Activated CD8-positive, alpha-beta T cell treated with anti-CD3 and anti-CD28 coated beads, Interleukin-2, amount 10 ng/mL, durations not matched to agents 7 days and 5 days (primary cell): ENCODE data around the gene AGBL5. TPM values are rescaled to one million over a fixed set of nuclear protein-coding genes. Genes with fewer than 3 reads are reported as not detected.
A peak's percentile ranks its signal among the peaks of the same experiment; 100 is the strongest.
"Not testable (repeated sequence)": the region's sequence is repeated elsewhere in the genome, so short reads cannot be mapped to it uniquely, and the experiment has no call there.

ENCODE experiments used
- ATAC-seq: fragments of 150-1000 bp; cut with Tn5 transposase; one replicate; pipeline ENCODE4 v1.10.0; 2021; ENCODE audit warnings: moderate library complexity
- CTCF ChIA-PET: fragments of 350-600 bp; sonication (Branson Sonifier 250); formaldehyde crosslinking; loops from one replicate; lab custom pipeline; 2021; ENCODE audit warnings: antibody characterized with exemption; lab: Charles Lee
- POLR2A ChIA-PET: fragments of 350-600 bp; sonication (Branson Sonifier 250); formaldehyde crosslinking; loops from one replicate; lab custom pipeline; 2021; ENCODE audit warnings: antibody characterized with exemption; lab: Charles Lee
- DNase-seq: peaks from one replicate; pipeline ENCODE4 v3.0.0-alpha.2; 2020
- H3K27ac Mint-ChIP-seq: one replicate; pipeline ENCODE4 v1.8.0; 2021; ENCODE audit warnings: mild to moderate bottlenecking, mixed read lengths
- H3K27me3 Mint-ChIP-seq: one replicate; pipeline ENCODE4 v1.8.0; 2021; ENCODE audit warnings: low read depth, mixed read lengths
- H3K36me3 Mint-ChIP-seq: one replicate; pipeline ENCODE4 v1.8.0; 2021; ENCODE audit warnings: low read depth, mixed read lengths
- H3K4me1 Mint-ChIP-seq: one replicate; pipeline ENCODE4 v1.8.0; 2021; ENCODE audit warnings: low read depth, mixed read lengths
- H3K4me3 Mint-ChIP-seq: one replicate; pipeline ENCODE4 v1.8.0; 2021; ENCODE audit warnings: mild to moderate bottlenecking, mixed read lengths
- H3K9me3 Mint-ChIP-seq: one replicate; pipeline ENCODE4 v1.8.0; 2022; ENCODE audit warnings: mixed read lengths; ENCODE audit not compliant: insufficient read depth
- total RNA-seq, 2 experiments: library from RNA; stranded (reverse); gene quantifications; one replicate each; pipeline ENCODE4 v1.2.3, GENCODE V29; 2021

Gene AGBL5
- total RNA-seq, 2 experiments from 2014 or later: 13.9 to 14.8 TPM

GRCh38 chr2:27095745-27096651 lies 44.5 kb downstream of the AGBL5 start:
- POLR2A ChIA-PET: interaction anchor here (0.8 kb wide), 1 partner anchor 116 kb away, joined by 3 read pairs; the partner anchor contains the start of genes ATRAID and SLC5A6
- Mint-ChIP-seq H3K4me1 (peaks cover 14% of the 10 kb centered on the region), H3K4me3 (peak overlapping the region; percentile 29), H3K36me3 (no peaks in the 10 kb centered on the region), H3K27me3 (no peaks in the 10 kb centered on the region), H3K27ac (peak overlapping the region; percentile 60), H3K9me3 (no peaks in the 10 kb centered on the region)
- CTCF ChIA-PET: interaction anchor here (0.8 to 4.1 kb wide), 11 partner anchors 9 to 588 kb away, joined by 3 to 26 read pairs (median 3); partner anchors contain the start of genes PREB and TMEM214
- ATAC-seq (peak; percentile 76), DNase-seq (peak; percentile 61)

GRCh38 chr2:27096748-27097297 lies 45.4 kb downstream of the AGBL5 start:
- POLR2A ChIA-PET: interaction anchor here (0.8 to 1.4 kb wide), 2 partner anchors 46 to 115 kb away, joined by 3 read pairs; partner anchors contain the start of genes AGBL5, ATRAID and SLC5A6
- H3K4me1 Mint-ChIP-seq: peaks cover 14% of the 10 kb centered on the region
- no peak overlapping the region for H3K4me3 Mint-ChIP-seq
- DNase-seq (no peak), ATAC-seq (no peak)
- CTCF ChIA-PET: interaction anchor here (0.7 to 4.1 kb wide), 15 partner anchors 9 to 587 kb away, joined by 3 to 26 read pairs (median 3); partner anchors contain the start of genes AGBL5, PREB and TRIM54
- H3K27ac Mint-ChIP-seq: no peak overlapping the region
- no peaks in the 10 kb centered on the region for H3K36me3 Mint-ChIP-seq
- H3K9me3 Mint-ChIP-seq: no peaks in the 10 kb centered on the region
- no peaks in the 10 kb centered on the region for H3K27me3 Mint-ChIP-seq

GRCh38 chr2:27097341-27097740 lies 45.9 kb downstream of the AGBL5 start:
- ATAC-seq (no peak), DNase-seq (no peak)
- Mint-ChIP-seq H3K9me3 (no peaks in the 10 kb centered on the region), H3K4me3 (no peak overlapping the region), H3K27me3 (no peaks in the 10 kb centered on the region), H3K36me3 (no peaks in the 10 kb centered on the region), H3K4me1 (peaks cover 14% of the 10 kb centered on the region), H3K27ac (no peak overlapping the region)
- CTCF ChIA-PET: interaction anchor here (0.7 to 4.1 kb wide), 15 partner anchors 9 to 206 kb away, joined by 3 to 26 read pairs (median 4); partner anchors contain the start of genes AGBL5, KHK, PREB and TRIM54
- POLR2A ChIA-PET: interaction anchor here (1.4 kb wide), 1 partner anchor 46 kb away, joined by 3 read pairs; the partner anchor contains the start of gene AGBL5

- CTCF ChIA-PET: interaction anchor here (0.8 to 4.1 kb wide), 9 partner anchors 11 to 204 kb away, joined by 3 to 23 read pairs (median 4); partner anchors contain the start of genes KHK and TMEM214
- ATAC-seq (no peak), DNase-seq (no peak)
- Mint-ChIP-seq H3K4me3 (no peak overlapping the region), H3K27me3 (peaks cover 3% of the 10 kb centered on the region), H3K9me3 (no peaks in the 10 kb centered on the region), H3K4me1 (peaks cover 14% of the 10 kb centered on the region), H3K36me3 (no peaks in the 10 kb centered on the region), H3K27ac (no peak overlapping the region)
- POLR2A ChIA-PET: interaction anchor here (0.6 kb wide), 1 partner anchor 27 kb away, joined by 3 read pairs; no protein-coding TSS in a partner anchor
Measured at GRCh38 chr2:27099334-27099955, 48.0 kb downstream of the AGBL5 start.

DNA sequence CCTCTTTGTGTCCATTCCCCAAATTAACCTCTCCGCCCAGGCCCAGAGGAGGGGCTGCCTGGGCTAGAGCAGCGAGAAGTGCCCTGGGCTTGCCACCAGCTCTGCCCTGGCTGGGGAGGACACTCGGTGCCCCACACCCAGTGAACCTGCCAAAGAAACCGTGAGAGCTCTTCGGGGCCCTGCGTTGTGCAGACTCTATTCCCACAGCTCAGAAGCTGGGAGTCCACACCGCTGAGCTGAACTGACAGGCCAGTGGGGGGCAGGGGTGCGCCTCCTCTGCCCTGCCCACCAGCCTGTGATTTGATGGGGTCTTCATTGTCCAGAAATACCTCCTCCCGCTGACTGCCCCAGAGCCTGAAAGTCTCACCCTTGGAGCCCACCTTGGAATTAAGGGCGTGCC lies 48.6 kb downstream of the AGBL5 start:
- H3K27ac Mint-ChIP-seq: no peak overlapping the region
- peaks cover 14% of the 10 kb centered on the region for H3K4me1 Mint-ChIP-seq
- ChIA-PET POLR2A (no interaction called here), CTCF (interaction anchor here (1.0 to 4.1 kb wide), 8 partner anchors 13 to 203 kb away, joined by 3 to 23 read pairs (median 10); partner anchors contain the start of gene KHK)
- ATAC-seq: no peak
- no peaks in the 10 kb centered on the region for H3K9me3 Mint-ChIP-seq
- H3K27me3 Mint-ChIP-seq: peaks cover 3% of the 10 kb centered on the region
- H3K36me3 Mint-ChIP-seq: no peaks in the 10 kb centered on the region
- H3K4me3 Mint-ChIP-seq: no peak overlapping the region
- DNase-seq: no peak

- ATAC-seq (no peak), DNase-seq (no peak)
- Mint-ChIP-seq H3K27me3 (peaks cover 7% of the 10 kb centered on the region), H3K27ac (no peak overlapping the region), H3K9me3 (no peaks in the 10 kb centered on the region), H3K36me3 (no peaks in the 10 kb centered on the region), H3K4me3 (no peak overlapping the region), H3K4me1 (no peaks in the 10 kb centered on the region)
- POLR2A ChIA-PET: no interaction called here
- CTCF ChIA-PET: interaction anchor here (0.7 to 3.2 kb wide), 7 partner anchors 9 to 278 kb away, joined by 3 to 14 read pairs (median 4); no protein-coding TSS in a partner anchor
Measured at GRCh38 chr2:27102329-27102728, 50.9 kb downstream of the AGBL5 start.

DNA sequence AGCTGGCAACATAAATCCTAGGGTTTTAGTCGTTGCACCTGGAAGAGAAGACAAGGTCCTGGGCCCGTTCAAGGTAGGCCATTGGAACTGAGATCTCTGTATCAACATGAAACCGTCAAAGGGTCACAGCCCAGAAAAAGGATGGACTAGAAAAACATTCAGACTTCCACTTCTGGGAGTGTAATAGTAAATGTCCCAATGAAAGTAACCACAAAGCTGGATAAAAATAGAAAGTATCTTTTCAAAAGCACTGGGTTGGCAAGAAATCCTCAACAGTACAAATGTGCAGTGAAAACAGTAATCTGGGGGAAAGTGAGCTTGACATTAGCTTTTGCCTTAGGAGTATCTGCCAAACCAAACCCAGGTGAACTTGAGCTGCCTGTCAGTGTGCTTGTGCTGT lies 54.5 kb downstream of the AGBL5 start:
- no peak for ATAC-seq
- Mint-ChIP-seq H3K27me3 (peaks cover 7% of the 10 kb centered on the region), H3K9me3 (no peaks in the 10 kb centered on the region), H3K36me3 (no peaks in the 10 kb centered on the region), H3K4me1 (peaks cover 2% of the 10 kb centered on the region), H3K27ac (no peak overlapping the region), H3K4me3 (no peak overlapping the region)
- no peak for DNase-seq
- POLR2A ChIA-PET: no interaction called here
- CTCF ChIA-PET: interaction anchor here (0.9 to 2.2 kb wide), 3 partner anchors 8 to 174 kb away, joined by 3 to 8 read pairs (median 3); no protein-coding TSS in a partner anchor

GRCh38 chr2:27108221-27108620 lies 56.8 kb downstream of the AGBL5 start:
- H3K4me1 Mint-ChIP-seq: peaks cover 2% of the 10 kb centered on the region
- H3K9me3 Mint-ChIP-seq: no peaks in the 10 kb centered on the region
- peaks cover 9% of the 10 kb centered on the region for H3K27me3 Mint-ChIP-seq
- H3K4me3 Mint-ChIP-seq: no peak overlapping the region
- no peaks in the 10 kb centered on the region for H3K36me3 Mint-ChIP-seq
- ATAC-seq (no peak), DNase-seq (no peak)
- CTCF ChIA-PET: interaction anchor here (0.7 to 2.1 kb wide), 2 partner anchors 11 to 171 kb away, joined by 3 to 9 read pairs; no protein-coding TSS in a partner anchor
- POLR2A ChIA-PET: no interaction called here
- no peak overlapping the region for H3K27ac Mint-ChIP-seq

DNA sequence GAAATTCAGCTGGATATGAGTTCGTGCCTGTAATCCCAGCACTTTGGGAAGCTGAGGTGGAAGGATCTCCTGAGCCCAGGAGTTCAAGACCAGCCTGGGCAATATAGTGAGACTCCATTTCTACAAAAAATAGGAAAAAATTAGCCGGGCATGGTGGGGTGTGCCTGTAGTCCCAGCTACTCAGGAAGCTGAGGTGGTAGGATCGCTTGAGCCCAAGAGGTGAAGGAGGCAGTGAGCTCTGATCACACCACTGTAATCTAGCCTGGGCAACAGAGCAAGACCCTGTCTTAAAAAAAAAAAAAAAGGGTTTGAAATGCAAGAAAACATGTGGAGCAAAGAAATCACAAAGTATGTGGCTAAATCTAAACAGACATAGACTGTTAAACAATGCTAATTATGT lies 57.6 kb downstream of the AGBL5 start:
- ChIA-PET POLR2A (no interaction called here), CTCF (interaction anchor here (0.6 to 2.1 kb wide), 4 partner anchors 12 to 170 kb away, joined by 3 to 9 read pairs (median 4); partner anchors contain the start of gene KHK)
- Mint-ChIP-seq H3K4me1 (peaks cover 2% of the 10 kb centered on the region), H3K9me3 (no peaks in the 10 kb centered on the region), H3K36me3 (no peaks in the 10 kb centered on the region), H3K27ac (no peak overlapping the region), H3K4me3 (no peak overlapping the region), H3K27me3 (peaks cover 9% of the 10 kb centered on the region)
- DNase-seq (no peak), ATAC-seq (no peak)

- not testable (repeated sequence) for H3K4me3 Mint-ChIP-seq, ATAC-seq, H3K27ac Mint-ChIP-seq, H3K27me3 Mint-ChIP-seq, H3K4me1 Mint-ChIP-seq, H3K9me3 Mint-ChIP-seq, DNase-seq, H3K36me3 Mint-ChIP-seq
- ChIA-PET POLR2A (interaction anchor here (0.9 kb wide), 1 partner anchor 18 kb away, joined by 3 read pairs; no protein-coding TSS in a partner anchor), CTCF (interaction anchor here (1.2 to 1.8 kb wide), 2 partner anchors 12 to 23 kb away, joined by 3 to 4 read pairs; partner anchors contain the start of gene KHK)
Measured at GRCh38 chr2:27110603-27111352, 59.3 kb downstream of the AGBL5 start.
